HL-60 (cell line): Measurements from ENCODE around the gene IL20RA.

ENCODE experiments used
- TF ChIP-seq, protein P1 (sequence below): IDR thresholded peaks from 2 replicates; pipeline ENCODE4 v1.6.1; 2012; ENCODE audit warnings: low read depth; ENCODE audit not compliant: insufficient replicate concordance
- TF ChIP-seq, protein P2 (sequence below): IDR thresholded peaks from one replicate; pipeline ENCODE4 v1.5.1; 2011; ENCODE audit warnings: low read length, control low read depth, inconsistent platforms; ENCODE audit not compliant: insufficient read depth

DNA sequence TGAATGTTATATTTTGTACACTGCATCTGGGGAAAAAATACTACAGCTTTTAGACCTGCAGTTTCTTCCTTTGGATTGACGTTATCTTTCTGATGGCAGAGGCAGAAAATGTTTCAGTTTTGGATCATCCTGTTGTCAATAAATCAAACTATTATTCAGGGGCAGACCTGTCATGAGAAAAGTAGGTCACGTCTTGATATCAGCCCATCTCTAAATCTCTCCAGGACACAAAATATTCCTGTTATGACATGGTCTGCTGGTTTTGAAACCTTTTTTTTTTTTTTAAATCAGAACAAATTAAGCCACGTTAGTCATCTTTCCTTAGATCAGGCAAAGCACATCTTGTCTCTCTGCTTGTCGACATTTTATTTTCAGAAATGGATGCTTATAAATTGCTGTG lies 24.0 kb downstream of the IL20RA start:
- TF ChIP-seq, protein P1, sequence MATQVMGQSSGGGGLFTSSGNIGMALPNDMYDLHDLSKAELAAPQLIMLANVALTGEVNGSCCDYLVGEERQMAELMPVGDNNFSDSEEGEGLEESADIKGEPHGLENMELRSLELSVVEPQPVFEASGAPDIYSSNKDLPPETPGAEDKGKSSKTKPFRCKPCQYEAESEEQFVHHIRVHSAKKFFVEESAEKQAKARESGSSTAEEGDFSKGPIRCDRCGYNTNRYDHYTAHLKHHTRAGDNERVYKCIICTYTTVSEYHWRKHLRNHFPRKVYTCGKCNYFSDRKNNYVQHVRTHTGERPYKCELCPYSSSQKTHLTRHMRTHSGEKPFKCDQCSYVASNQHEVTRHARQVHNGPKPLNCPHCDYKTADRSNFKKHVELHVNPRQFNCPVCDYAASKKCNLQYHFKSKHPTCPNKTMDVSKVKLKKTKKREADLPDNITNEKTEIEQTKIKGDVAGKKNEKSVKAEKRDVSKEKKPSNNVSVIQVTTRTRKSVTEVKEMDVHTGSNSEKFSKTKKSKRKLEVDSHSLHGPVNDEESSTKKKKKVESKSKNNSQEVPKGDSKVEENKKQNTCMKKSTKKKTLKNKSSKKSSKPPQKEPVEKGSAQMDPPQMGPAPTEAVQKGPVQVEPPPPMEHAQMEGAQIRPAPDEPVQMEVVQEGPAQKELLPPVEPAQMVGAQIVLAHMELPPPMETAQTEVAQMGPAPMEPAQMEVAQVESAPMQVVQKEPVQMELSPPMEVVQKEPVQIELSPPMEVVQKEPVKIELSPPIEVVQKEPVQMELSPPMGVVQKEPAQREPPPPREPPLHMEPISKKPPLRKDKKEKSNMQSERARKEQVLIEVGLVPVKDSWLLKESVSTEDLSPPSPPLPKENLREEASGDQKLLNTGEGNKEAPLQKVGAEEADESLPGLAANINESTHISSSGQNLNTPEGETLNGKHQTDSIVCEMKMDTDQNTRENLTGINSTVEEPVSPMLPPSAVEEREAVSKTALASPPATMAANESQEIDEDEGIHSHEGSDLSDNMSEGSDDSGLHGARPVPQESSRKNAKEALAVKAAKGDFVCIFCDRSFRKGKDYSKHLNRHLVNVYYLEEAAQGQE: no peak
- TF ChIP-seq, protein P2, sequence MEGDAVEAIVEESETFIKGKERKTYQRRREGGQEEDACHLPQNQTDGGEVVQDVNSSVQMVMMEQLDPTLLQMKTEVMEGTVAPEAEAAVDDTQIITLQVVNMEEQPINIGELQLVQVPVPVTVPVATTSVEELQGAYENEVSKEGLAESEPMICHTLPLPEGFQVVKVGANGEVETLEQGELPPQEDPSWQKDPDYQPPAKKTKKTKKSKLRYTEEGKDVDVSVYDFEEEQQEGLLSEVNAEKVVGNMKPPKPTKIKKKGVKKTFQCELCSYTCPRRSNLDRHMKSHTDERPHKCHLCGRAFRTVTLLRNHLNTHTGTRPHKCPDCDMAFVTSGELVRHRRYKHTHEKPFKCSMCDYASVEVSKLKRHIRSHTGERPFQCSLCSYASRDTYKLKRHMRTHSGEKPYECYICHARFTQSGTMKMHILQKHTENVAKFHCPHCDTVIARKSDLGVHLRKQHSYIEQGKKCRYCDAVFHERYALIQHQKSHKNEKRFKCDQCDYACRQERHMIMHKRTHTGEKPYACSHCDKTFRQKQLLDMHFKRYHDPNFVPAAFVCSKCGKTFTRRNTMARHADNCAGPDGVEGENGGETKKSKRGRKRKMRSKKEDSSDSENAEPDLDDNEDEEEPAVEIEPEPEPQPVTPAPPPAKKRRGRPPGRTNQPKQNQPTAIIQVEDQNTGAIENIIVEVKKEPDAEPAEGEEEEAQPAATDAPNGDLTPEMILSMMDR: no peak
